ENCODE data around the gene ARHGEF19.

The ARHGEF19 gene

DNA sequence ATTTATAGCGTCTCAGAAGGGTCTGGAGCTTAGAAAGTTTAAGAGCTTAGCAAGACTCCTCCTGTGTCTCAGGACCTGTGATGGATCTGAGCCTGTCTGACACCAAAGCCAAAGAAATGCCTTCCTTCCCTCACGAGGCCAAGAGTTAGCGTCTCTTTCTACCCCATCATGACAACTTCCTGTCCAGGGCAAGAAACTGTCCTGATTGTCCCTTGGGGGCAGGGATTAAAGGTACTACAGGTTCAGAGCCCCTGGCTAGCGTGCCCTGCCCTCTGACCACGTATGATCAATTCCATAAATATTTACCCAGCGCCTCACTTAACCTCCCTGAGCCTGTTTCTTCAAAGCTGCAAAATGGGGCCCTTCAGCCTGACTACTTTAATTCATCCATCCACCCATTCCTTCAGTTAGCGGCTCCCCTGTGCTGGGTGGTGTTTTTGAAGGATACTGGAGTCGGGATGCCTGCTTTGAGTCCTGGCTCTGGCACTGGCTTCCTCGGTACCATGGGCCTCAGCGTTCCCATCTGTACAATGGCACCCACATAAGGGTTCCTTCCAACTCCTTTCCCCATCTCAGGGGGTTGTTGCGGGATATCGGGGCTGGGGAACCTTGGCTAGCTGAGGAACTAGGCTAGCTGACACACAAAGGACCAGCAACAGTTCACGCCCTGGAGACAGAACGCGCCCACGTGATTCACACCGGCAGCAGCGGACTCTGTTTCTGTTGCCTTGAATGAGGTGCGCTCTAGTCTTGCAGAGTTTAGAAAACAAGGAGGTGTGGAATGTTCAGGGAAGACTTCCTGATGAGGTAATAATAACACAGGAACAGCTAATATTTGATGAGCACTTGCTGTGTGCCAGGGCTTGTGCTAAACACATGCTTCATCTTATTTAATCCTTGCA lies 33.6 kb downstream of the ARHGEF19 start:
- H3K9me3 ChIP-seq (ENCODE audit: control insufficient read depth, low read length), result no peaks in the 10 kb centered on the region
- peak overlapping the region; percentile 51 for H3K9ac ChIP-seq (ENCODE audit: low read length)
- H3K4me1 ChIP-seq (ENCODE audit: control insufficient read depth, insufficient read depth, low read length), result peaks cover 84% of the 10 kb centered on the region
- no peak overlapping the region for H3K4me3 ChIP-seq (ENCODE audit: low read length)
- H3K27me3 ChIP-seq (ENCODE audit: control insufficient read depth, insufficient read depth, low read length), result no peaks in the 10 kb centered on the region
- no peaks in the 10 kb centered on the region for H3K36me3 ChIP-seq (ENCODE audit: control insufficient read depth, insufficient read depth, low read length)

DNA sequence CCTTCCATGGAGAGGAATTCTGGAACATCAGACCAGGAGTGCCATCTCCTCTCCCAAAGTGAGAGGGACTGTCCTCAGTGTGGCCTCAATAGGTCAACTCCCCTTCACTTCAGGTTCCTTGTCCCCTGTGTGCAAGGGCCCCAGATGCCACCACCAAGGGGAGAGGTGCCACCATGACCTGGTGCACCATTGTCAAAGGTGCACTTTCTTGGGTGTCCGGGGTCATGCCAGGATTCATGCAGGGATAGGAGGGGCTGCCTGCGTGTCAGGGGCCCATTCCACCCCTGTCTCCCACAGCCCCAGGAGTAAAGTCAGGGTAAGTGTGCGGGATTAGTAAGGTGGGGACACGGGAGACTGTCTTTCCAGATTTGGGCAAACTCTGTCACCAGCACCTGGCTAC lies 35.1 kb downstream of the ARHGEF19 start:
- Histone ChIP-seq H3K9ac (ENCODE audit: low read length) (no peak overlapping the region), H3K9me3 (ENCODE audit: control insufficient read depth, low read length) (no peaks in the 10 kb centered on the region), H3K27me3 (ENCODE audit: control insufficient read depth, insufficient read depth, low read length) (no peaks in the 10 kb centered on the region), H3K36me3 (ENCODE audit: control insufficient read depth, insufficient read depth, low read length) (no peaks in the 10 kb centered on the region), H3K4me3 (ENCODE audit: low read length) (no peak overlapping the region), H3K4me1 (ENCODE audit: control insufficient read depth, insufficient read depth, low read length) (peaks cover 86% of the 10 kb centered on the region)

- H3K36me3 ChIP-seq (ENCODE audit: control insufficient read depth, insufficient read depth, low read length), result no peaks in the 10 kb centered on the region
- H3K4me3 ChIP-seq (ENCODE audit: low read length), result no peak overlapping the region
- no peaks in the 10 kb centered on the region for H3K27me3 ChIP-seq (ENCODE audit: control insufficient read depth, insufficient read depth, low read length)
- H3K4me1 ChIP-seq (ENCODE audit: control insufficient read depth, insufficient read depth, low read length), result peaks cover 86% of the 10 kb centered on the region
- H3K9me3 ChIP-seq (ENCODE audit: control insufficient read depth, low read length), result no peaks in the 10 kb centered on the region
- peak overlapping the region; percentile 56 for H3K9ac ChIP-seq (ENCODE audit: low read length)
These were observed 35.8 kb downstream of the ARHGEF19 start for GRCh38 chr1:16176653-16177052.

- H3K27me3 ChIP-seq (ENCODE audit: control insufficient read depth, insufficient read depth, low read length), result no peaks in the 10 kb centered on the region
- no peak overlapping the region for H3K4me3 ChIP-seq (ENCODE audit: low read length)
- H3K36me3 ChIP-seq (ENCODE audit: control insufficient read depth, insufficient read depth, low read length), result no peaks in the 10 kb centered on the region
- peaks cover 86% of the 10 kb centered on the region for H3K4me1 ChIP-seq (ENCODE audit: control insufficient read depth, insufficient read depth, low read length)
- H3K9ac ChIP-seq (ENCODE audit: low read length), result peak overlapping the region; percentile 56
- no peaks in the 10 kb centered on the region for H3K9me3 ChIP-seq (ENCODE audit: control insufficient read depth, low read length)
These were observed 36.6 kb downstream of the ARHGEF19 start for GRCh38 chr1:16175610-16176553.

DNA sequence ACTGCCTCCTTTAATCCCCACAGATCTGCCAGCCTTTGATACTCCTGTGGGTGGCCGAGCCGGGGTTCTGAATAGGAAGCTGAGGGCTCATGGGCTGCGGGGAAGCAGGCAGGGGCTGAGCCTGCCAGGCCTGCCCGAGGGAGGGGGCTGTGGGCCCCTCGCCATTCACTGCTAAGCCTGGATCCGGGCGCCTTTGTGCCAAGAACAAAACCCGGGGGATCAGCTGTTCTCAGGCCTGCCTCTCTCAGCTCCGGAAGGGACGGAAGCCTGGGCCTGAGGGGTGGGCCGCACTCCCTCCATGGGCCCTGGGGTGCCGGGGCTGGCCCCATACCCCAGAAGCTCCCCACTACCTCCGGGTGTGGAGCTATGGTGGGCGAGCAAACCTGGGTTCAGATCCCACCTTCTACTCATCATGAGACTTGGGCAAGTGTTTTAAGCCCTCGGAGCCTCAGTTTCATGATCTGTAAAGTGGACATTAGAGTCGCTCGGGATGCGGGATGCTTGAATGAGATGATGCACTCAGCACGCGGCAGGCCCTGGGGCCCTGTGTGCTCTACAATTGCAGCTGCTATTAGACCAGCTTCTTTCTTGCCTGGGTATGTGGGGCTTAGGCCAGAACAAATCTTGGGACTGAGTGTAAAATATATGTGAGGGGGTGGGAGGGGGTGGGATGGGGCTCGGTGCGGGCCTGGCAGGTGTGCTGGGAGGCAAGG lies 37.4 kb downstream of the ARHGEF19 start:
- H3K4me1 ChIP-seq (ENCODE audit: control insufficient read depth, insufficient read depth, low read length), result peaks cover 86% of the 10 kb centered on the region
- H3K9me3 ChIP-seq (ENCODE audit: control insufficient read depth, low read length), result no peaks in the 10 kb centered on the region
- no peak overlapping the region for H3K4me3 ChIP-seq (ENCODE audit: low read length)
- no peaks in the 10 kb centered on the region for H3K27me3 ChIP-seq (ENCODE audit: control insufficient read depth, insufficient read depth, low read length)
- H3K36me3 ChIP-seq (ENCODE audit: control insufficient read depth, insufficient read depth, low read length), result no peaks in the 10 kb centered on the region
- peak overlapping the region; percentile 56 for H3K9ac ChIP-seq (ENCODE audit: low read length)

- H3K36me3 ChIP-seq (ENCODE audit: control insufficient read depth, insufficient read depth, low read length), result no peaks in the 10 kb centered on the region
- peaks cover 86% of the 10 kb centered on the region for H3K4me1 ChIP-seq (ENCODE audit: control insufficient read depth, insufficient read depth, low read length)
- no peak overlapping the region for H3K4me3 ChIP-seq (ENCODE audit: low read length)
- H3K9me3 ChIP-seq (ENCODE audit: control insufficient read depth, low read length), result no peaks in the 10 kb centered on the region
- no peaks in the 10 kb centered on the region for H3K27me3 ChIP-seq (ENCODE audit: control insufficient read depth, insufficient read depth, low read length)
- peak overlapping the region; percentile 69 for H3K9ac ChIP-seq (ENCODE audit: low read length)
These were observed 38.1 kb downstream of the ARHGEF19 start for GRCh38 chr1:16174261-16174868.

GRCh38 chr1:16173447-16174260 lies 38.8 kb downstream of the ARHGEF19 start:
- no peaks in the 10 kb centered on the region for H3K36me3 ChIP-seq (ENCODE audit: control insufficient read depth, insufficient read depth, low read length)
- H3K9me3 ChIP-seq (ENCODE audit: control insufficient read depth, low read length), result no peaks in the 10 kb centered on the region
- peak overlapping the region; percentile 69 for H3K9ac ChIP-seq (ENCODE audit: low read length)
- H3K4me1 ChIP-seq (ENCODE audit: control insufficient read depth, insufficient read depth, low read length), result peaks cover 86% of the 10 kb centered on the region
- no peak overlapping the region for H3K4me3 ChIP-seq (ENCODE audit: low read length)
- H3K27me3 ChIP-seq (ENCODE audit: control insufficient read depth, insufficient read depth, low read length), result no peaks in the 10 kb centered on the region

- H3K27me3 ChIP-seq (ENCODE audit: control insufficient read depth, insufficient read depth, low read length), result no peaks in the 10 kb centered on the region
- H3K36me3 ChIP-seq (ENCODE audit: control insufficient read depth, insufficient read depth, low read length), result no peaks in the 10 kb centered on the region
- H3K4me3 ChIP-seq (ENCODE audit: low read length), result no peak overlapping the region
- peak overlapping the region; percentile 69 for H3K9ac ChIP-seq (ENCODE audit: low read length)
- H3K4me1 ChIP-seq (ENCODE audit: control insufficient read depth, insufficient read depth, low read length), result peaks cover 86% of the 10 kb centered on the region
- H3K9me3 ChIP-seq (ENCODE audit: control insufficient read depth, low read length), result no peaks in the 10 kb centered on the region
These were observed 39.4 kb downstream of the ARHGEF19 start for GRCh38 chr1:16172964-16173446.

GRCh38 chr1:16172218-16172830 lies 40.1 kb downstream of the ARHGEF19 start:
- Histone ChIP-seq H3K4me1 (ENCODE audit: control insufficient read depth, insufficient read depth, low read length) (peaks cover 80% of the 10 kb centered on the region), H3K9me3 (ENCODE audit: control insufficient read depth, low read length) (no peaks in the 10 kb centered on the region), H3K36me3 (ENCODE audit: control insufficient read depth, insufficient read depth, low read length) (no peaks in the 10 kb centered on the region), H3K27me3 (ENCODE audit: control insufficient read depth, insufficient read depth, low read length) (no peaks in the 10 kb centered on the region), H3K4me3 (ENCODE audit: low read length) (no peak overlapping the region), H3K9ac (ENCODE audit: low read length) (no peak overlapping the region)

- Histone ChIP-seq H3K27me3 (ENCODE audit: control insufficient read depth, insufficient read depth, low read length) (no peaks in the 10 kb centered on the region), H3K4me1 (ENCODE audit: control insufficient read depth, insufficient read depth, low read length) (peaks cover 78% of the 10 kb centered on the region), H3K36me3 (ENCODE audit: control insufficient read depth, insufficient read depth, low read length) (no peaks in the 10 kb centered on the region), H3K9me3 (ENCODE audit: control insufficient read depth, low read length) (no peaks in the 10 kb centered on the region), H3K9ac (ENCODE audit: low read length) (no peak overlapping the region), H3K4me3 (ENCODE audit: low read length) (no peak overlapping the region)
These were observed 40.9 kb downstream of the ARHGEF19 start for GRCh38 chr1:16171314-16172151.
